Limb (tissue), 2 donors: ENCODE results near the gene DIPK1B.

Experiments
- DNase-seq, 2 donors: peaks; one replicate each; pipeline ENCODE4 v3.0.0-alpha.2; 2016; ENCODE audit errors: extremely low spot score in 2 of 2

DIPK1B gene

DNA sequence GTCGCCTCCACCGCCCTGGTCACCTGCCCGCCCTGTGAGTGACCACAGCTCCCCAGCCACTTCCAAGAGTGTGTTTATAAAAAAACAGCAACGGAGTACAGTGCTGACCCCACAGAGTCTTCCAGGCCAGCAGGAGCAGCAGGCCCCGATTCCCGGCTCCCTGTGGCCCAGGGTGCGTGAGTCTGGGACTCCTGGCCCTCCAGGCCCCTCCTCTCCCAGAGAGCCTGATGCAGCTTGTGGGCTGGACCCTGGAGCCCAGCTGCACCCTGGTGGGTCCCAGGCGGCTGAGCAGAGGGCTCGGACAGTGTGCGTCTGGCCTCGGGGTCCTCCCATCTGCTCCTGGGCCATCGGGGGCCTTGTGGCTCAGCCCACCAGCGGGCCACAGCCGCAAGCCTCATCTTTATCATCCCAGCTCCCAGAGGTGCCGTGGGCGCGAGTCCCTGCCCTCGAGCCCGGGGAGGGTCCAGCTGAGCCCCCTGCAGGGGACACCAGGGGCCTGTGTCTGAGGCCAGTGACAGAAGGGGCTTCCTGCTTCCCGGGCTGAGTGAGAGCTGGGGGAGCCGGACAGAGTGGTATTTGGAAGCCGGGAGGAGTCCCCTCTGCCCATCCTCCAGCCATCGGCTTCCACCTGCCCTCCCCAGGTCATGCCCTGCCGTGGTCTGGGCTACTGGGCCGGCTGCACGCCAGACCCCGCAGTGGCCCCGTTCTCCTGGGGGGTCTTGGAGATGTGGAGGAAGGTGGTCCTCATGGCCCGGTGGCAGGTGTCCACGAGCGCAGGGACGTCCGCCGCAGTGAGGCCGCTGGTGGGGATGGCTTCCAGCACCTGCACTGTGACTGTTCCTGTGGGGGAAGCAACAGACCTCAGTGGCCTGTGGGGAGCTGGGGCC, 39.0 kb upstream of the DIPK1B start:
- no peak for DNase-seq

DNA sequence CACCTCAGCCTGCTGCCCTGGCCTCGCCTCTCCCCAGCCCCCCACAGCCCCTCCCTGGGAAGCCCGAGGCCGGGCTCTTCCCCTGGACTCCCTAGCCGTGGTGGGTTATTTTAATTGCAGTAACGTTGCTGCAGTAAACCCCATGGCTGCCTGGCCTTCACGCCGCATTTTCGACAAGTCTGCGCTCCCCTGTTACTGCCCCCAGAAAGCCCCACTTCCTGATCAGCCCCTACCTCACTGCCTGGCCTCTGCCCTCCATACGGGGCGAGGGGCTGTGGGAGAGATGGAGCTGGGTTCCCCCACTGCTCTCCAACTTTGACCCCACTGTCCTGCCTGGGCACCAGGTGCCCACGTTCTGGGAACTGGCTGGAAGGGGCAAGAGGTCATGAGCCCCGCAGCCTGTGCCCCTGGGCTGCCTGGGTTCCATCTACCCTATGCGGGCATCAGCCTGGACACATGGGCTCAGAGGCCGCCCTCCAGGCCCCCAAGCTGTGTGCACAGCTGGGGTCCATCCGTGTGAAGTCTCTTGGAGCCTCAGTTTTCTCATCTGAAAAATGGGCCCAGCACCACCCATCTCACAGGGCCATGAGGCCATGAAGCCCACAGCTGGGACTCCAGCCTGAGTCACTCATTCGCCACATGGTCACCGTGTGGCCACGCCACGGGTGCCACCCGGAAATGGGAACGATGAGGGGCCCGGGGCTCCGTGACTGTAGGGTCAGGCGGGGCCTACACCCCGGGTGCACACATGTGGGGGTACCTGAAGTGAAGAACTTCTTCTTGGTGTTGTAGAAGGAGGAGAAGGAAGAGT, 38.2 kb upstream of the DIPK1B start:
- DNase-seq, result no peak

DNA sequence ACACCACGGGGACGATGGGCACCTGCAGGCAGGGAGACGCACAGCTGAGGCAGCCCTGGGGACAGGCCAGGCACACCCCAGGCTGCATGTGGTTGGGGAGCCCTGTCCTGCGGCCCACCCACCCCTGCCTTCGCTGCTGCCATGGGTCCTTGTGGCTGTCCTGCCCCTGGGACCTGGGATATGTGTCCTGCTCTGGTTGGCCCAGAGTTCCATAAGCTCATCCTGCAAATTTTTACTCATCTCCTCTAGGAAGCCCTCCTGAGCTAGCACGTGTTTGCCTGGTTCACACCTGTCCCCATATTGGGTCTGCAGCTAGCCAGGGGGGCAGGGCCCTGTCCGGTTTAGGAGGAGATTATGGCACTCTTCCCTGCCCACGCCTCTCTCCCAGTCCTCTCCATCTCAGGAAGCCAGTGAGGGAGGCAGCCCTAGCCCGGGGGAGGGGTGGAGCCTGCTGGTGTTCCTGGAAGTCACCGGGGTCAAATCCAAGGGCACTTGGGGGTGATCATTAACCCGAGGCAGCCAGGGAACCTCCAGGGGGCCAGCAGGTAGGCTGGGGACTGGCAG, 37.5 kb upstream of the DIPK1B start:
- no peak for DNase-seq

DNA sequence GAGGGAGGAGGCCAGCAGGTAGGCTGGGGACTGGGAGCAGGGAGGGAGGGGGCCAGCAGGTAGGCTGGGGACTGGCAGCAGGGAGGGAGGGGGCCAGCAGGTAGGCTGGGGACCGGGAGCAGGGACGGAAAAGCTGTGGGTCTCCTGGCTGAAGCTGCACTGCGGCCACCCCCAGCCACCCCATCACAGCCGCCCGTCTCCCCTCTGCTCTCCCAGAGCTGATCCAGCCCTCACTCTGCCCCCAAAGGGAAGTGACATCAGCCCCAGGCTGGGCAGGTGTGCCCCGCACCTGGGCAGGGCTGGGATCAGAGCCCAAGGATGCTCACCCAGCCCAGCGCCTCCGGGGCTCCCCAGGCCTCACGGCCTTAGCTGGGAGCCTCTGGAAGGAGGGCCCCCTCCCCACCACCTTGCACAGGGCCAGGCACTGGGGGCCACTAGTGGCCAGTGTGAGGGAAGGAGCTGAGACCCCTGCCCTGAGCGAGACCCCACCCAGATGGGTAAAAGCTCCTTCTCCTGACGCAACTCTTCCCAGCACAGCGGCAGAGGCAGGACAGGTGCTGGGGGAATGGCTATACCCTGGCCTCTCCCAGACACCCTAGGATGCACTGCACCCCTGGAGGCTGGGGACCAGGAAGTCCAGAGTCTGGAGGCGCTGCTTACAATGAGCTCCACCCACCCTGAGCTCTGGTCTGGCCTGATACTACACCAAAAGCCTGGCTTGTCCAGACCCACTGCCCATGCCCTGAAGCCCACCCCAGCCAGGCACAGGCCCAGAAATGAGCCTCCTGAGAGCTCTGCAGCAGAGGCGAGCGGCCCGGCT, 36.7 kb upstream of the DIPK1B start:
- DNase-seq, result no peak

DNA sequence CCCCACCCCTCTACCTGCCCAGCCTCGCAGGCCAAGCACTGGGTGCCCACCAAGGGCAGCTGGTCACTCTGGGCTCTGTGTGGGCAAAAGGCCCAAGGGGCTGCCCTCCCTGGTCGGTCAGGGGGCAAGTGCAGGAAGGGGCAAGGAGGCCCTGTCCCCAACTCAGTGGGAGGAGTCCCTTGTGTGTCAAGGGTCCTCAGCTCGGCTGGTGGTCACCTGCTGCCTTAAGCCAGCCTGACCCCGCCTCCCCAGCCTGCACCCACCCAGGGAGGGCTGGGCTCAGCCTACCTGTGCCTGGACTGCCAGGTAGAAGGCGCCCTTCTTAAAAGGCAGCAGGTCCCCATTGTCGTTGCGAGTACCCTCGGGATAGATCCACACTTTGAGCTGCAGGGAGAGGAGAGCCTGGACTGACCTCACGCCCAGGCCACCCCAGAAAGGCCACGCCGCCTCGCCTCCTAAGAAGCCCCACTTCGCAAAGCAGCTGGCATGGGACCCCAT, 36.0 kb upstream of the DIPK1B start:
- DNase-seq, result no peak

DNA sequence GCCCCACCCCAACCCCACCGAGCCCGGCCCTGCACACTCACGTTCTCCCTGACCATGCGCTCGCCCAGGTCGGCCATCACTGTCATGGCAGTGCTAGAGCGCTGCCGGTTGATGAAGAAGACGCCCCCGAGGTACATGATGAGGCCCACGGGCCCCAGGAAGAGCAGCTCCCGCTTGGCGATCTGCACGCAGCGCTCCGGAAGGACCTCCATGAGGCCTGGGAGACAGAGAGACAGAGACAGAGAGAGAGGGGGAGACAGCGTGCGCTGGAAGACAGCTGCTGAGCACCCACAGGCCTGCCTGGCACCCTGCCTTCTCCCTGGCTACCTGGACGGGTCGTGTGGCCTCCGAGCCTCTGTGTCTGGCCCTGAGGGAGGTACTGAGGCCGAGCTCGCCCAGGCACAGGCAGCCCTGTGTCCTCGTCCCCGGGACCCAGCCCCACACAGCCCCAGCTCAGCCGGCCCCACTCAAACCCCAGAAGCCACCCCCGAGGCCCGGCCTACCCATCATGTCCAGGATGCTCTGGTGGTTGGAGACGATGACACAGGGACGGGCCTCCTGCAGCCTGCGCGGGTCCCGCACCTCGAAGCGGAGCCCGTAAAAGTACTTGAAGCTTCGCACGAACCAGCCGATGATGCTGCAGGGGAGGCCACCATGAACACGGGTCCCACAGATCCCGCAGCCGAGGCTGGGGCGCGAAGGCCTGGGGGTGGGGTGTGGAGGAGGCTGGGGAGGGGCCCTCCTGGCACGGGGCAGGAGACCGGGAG, 35.3 kb upstream of the DIPK1B start:
- no peak for DNase-seq

DNA sequence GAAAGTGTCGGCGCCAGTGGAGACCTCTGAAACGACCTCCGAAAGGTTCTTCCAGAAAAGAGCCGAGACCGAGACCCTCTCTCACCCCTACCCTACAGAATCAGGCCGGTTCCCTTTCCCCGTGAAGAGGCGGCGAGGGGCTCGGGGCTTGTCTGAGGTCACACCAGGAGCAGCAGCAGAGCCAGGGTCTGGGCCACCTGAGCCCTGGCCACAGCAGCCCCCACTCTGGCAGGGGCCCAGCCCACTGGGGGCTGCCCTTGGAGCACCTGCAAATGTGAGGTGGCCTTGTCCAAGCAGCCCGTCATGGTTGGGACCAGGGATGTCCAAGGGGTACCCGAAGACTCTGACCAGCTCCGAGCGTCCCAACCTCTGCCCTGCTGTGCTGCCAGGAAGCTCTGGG, 34.3 kb upstream of the DIPK1B start:
- no peak for DNase-seq

DNA sequence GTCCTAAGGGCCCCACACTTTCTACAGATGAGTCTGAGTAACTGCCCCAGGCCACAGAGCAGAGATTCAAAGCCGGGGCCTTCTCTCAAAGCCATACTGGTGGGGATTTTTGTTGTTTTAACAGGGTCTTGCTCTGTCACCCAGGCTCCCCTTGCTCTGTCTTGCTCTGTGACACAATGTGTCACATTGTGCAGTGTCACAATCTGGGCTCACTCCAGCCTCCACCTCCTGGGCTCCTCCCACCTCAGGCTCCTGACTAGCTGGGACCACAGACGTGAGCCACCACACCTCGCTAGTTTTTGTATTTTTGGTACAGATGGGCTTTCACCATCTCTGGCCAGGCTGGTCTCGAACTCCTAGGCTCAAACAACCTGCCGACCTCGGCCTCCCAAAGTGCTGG, 33.7 kb upstream of the DIPK1B start:
- no peak for DNase-seq

DNA sequence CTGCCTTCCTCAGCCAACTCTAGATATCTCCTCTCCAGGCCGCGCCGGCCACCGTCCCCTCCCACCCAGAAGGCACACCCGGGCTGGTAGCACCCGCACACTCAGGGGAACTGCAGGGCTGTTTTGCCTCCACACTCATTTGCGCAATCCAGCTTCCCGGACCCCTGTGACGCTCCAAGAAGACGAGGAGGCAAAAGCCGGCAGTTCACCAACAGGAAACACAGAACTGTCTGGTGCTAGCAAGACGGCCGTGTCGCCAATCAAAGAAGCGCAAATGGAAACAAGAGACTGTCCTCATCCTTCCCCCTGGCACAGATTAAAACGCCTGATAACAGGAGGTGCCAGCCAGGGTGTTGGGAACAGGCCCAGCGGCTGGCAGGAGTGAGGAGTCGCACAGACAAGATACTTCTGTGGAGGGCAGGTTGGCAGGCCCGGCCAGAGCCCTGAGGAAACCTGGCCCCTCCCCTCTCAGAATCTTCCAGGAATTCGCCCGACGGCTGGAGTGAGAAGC, 32.9 kb upstream of the DIPK1B start:
- DNase-seq, result no peak

DNA sequence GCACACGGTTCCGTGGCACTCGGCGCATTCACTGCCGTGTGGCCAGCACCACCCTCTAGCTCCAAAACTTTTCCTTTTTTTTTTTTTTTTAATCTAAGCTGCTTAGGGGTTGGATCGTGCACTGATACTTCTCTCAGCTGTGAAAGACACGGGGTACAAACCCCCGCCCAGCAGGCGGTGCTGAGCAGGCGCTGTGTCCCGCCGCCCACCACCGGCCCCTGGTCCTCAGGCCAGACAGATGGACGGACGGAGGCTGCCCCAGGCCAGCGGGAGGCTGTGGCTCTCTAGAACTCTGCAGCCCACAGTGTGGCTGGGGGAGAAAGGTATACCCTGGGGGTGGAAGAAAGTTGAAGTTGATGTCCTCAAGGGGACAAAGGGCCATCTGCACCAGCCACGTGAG, 31.3 kb upstream of the DIPK1B start:
- DNase-seq, result no peak

DNA sequence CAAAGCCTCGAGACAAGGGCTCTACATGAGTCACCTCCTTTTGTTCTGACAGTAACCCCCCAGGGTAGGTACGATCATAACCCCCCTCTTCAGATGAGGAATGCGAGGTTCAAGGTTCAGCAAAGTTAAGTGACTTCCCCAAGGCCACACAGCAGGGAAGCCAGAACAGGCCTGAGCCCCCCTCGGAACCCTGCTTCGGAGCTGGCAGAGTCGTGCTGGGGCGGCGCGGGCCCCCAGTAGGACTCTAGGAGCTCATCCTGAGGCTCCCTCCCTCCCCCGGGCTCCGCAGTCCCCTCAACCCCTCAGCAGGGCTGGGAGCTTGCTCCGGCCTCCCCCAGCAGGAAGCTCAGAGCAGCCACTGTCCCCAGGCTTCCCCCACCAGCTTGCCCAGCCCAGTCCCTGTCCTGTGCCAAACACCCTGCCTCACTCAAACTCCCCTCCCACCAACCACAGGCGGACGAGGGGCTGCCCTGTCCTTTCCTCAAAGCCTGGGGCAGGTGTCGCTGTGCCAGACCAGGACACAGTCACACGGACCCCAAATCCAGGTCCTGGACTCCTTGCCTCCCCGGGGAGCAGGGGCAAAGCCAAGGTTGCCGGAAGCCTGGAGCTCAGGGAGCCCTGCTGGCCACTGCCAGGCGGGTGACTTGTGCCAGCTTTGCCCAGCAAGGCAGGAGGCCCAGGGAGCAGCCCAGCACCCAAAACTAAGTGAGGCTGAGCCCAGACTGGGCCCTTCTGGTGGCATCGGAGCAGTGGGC, 30.2 kb upstream of the DIPK1B start:
- DNase-seq, result no peak

DNA sequence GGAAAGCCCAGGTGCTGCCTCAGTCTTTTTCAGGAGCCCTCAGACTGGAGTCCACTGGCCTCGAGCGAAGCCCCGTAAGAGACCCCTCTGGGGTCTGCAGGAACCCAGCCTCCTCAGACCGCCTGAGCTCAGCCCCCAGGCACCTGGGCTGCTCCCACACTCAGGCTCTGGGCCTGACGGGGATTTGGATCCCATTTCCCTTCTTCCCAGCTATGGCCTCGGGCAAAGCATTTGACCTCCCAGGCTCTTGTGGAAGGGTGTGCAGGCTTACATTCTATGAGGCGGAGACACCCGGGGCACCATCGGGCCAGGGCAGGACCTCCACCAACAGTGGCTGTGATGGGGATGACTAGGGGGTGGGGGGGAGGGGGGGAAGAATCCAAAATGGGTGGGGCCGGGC, 29.7 kb upstream of the DIPK1B start:
- no peak for DNase-seq

DNA sequence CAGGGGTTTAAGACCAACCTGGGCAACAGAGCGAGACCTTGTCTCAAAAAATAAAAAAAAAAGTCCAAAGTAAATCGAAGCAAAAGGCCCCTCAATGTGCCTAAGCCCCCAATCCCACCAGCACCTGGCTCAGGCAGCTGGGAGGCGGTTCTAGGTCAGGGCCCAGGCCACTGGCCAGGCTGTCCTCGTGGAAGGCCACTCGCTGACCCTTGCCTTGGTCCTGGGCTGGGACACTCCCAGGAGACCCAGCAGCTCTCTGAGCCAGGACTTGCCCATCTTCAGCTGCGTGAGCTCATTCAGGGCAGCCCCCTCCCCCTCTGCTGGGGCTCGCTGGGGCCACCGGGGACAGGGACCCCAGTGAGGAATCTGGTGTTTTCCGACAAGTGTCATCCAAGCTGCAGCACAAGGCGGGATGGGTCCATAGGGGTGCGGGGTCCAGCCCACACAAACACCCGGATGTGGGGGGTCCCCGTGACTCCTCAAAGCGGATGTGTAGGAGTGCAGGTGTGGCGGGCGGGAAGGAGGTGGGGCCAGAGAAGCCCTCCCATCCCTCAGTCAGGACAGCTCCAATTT, 29.1 kb upstream of the DIPK1B start:
- no peak for DNase-seq

DNA sequence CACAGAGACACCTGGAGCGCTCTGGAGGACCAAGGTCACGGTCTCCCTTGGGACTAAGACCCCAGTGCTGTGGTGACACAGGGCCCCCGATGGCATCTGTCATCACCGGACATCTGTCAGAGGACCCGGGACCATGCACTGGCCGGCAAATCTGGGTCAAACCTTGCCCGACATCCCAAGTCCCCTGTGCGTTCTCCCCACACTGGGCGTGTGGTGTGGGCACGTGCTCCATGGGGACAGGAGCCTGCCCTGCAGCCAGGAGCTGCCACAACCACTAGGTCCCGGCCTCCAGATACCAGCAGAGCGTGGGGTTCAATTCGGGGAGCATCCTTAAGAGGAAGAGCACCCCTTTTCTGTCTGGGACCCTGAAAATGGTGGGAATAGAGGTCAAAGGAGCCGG, 28.6 kb upstream of the DIPK1B start:
- DNase-seq, result no peak

DNA sequence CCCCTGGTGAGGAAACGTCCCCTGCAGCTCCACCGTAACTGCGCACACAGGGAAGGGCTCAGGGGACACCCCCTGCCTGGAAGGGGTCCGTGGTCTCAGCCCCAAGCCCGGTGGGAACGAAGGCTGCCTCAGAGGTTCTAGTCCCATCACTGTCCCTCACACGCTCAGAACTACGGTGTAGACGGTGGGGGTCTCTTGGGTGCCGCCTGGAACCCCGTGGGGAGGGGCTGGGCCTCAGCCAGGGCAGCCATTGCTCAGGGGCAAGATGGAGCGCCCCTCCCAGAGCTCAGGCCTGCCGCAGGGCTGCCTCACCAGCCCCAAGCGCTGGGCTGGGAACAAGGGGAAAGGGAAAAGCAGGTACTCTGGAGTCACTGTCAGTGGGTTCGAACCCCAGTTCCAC, 28.0 kb upstream of the DIPK1B start:
- DNase-seq, result no peak

DNA sequence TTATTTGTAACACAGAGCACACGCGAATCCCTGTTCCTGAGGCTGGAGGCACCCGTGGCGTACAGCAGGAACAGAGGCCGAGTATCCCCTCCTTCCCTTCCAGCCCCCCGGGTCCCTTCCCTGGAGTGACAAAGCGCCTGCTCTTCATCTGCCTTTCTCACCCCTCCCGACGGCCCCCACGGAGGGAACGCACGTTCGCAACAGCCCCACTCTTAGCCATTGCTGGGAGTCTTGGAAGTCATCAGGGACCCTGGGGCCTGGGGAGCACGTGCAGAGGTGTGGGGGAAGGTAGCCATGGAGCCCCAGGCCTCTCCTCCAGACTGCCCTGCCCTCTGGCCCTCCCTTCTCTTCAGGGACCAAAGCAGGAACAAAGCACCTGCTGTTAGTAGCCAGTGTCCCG, 27.6 kb upstream of the DIPK1B start:
- DNase-seq, result no peak

DNA sequence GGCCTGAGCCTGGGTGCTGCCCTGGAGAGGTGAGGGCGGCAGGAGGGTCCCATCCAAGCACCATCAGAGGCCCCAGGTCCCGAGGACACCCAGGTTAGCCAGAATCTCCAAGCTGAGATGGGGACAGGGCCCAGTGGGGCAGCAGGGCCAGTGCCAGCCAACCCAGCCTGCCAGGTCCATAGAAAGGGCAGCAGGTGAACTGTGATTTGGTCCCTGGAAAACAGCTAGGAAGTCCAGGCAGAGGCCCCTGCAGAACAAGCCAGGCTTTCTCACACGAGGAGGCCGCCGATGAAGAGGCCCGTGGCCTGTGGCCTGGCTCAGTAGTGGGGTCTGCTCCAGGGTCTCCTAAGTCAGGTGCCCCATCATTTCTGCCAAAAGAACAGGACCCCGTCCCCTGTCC, 27.2 kb upstream of the DIPK1B start:
- DNase-seq, result no peak

DNA sequence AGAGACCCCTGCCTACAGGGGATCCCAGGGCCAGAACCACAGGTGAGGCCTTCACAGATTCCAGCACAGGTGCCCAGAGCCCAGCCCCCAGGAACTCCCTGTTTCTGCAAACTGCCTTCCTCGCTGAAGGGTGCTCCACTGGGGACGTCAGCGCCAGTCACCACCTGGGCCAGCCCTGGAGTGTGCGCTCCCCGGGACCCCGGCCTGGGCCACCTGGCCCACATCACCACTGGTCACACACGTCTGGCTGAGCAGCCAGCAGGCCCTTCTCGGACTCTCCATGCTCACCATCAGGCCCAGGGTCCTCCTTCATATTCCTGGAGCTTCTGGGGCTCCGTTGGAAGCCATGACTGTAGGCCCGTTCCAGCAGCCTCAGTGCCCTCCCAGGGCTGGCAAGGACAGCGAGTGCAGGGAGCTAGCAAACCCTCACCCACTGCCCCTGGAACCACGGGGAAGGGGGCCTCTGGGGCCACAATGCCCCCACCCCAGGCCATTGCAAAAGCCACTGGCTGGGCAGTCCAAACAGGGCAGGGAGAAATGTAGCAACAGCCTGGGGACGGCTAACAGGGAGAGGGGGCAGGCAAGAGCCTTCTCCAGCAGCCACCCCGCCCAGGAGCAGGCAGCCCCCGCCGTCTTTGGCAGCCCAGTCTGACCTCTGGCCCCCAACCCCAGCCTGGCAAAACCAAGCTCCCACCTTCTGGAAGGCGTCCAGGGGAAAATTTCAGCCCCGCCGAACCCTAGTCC, 26.4 kb upstream of the DIPK1B start:
- DNase-seq, result no peak

DNA sequence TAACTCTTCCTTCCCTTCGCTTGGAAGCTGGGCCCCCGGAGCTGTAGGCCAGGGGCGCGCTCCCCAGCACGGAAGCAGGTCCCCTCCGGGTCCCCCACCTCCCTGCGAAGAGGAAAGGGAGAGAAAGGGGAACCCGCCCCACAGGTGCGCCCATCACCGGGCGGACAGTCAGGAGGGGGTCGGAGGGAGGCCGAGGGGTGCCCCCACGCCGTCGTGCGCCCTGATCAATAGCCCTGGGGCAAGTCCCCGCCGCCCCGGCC, 25.9 kb upstream of the DIPK1B start:
- no peak for DNase-seq
